ENCODE results near the gene STPG1.

The STPG1 gene

GRCh38 chr1:24311234-24311633 is 102.3 kb downstream of the STPG1 start:
- DNase-seq: no peak

- no peak for DNase-seq
Measured at GRCh38 chr1:24309762-24310485, 103.7 kb downstream of the STPG1 start.

GRCh38 chr1:24308365-24309015 is 105.1 kb downstream of the STPG1 start:
- DNase-seq: no peak
